NCI-H1930 (cell line): ENCODE results near the gene MED12L.
A peak's percentile ranks its signal among the peaks of the same experiment; 100 is the strongest.
"Not testable (repeated sequence)": the region's sequence is repeated elsewhere in the genome, so short reads cannot be mapped to it uniquely, and the experiment has no call there.

Experiments used
- DNase-seq, 2 experiments: peaks; one replicate each; lab custom pipeline; 2025; lab: John Stamatoyannopoulos, UW

The MED12L gene

DNA sequence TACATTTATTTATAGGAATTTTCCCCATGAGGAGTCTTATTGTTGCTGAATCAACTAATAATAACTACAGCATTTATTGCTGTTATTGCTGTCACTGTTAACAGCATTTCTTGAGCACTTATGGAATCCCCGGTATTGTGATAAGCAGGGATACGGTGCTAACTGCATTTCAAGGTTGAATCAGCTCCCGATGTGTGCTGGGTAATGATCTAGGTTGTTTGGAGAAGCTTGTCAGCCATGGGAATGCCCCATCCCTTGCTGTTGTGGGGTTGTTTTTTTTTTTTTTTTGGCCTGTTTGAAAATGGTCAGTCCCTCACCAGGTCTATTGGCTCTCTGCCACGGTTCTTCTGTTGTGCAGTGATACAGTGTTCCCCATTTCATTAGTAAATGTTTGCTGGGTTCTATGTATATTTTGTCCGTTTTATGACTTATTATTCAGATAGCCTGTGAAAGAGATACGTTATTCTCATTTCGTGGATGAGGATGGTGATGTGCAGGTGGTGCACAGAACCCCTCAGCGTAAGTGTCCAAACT is 48.5 kb downstream of the MED12L start:
- no peak for DNase-seq

- no peak for DNase-seq
These were observed 50.3 kb downstream of the MED12L start for GRCh38 chr3:151135541-151136337.

DNA sequence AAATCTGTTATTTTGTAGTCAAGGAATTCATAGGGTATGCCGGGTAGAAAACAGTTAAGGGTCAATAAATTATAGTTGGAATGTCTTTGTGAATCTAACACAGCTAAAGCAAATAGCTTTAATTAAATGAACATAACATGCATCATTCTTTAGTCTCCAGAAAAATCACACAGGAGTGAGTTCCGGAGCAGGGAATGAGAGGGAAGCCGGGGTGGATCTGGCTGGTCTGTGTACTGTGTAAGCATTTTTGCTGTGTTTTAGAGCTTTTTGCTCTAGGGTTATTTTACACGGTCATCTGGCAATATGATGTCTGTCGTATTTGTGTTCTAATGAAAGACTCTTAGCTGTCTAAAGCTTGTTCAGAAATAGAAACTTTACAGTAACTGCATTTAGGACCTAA is 57.5 kb downstream of the MED12L start:
- DNase-seq, result no peak

- no peak for DNase-seq
These were observed 58.6 kb downstream of the MED12L start for GRCh38 chr3:151144016-151144415.

DNA sequence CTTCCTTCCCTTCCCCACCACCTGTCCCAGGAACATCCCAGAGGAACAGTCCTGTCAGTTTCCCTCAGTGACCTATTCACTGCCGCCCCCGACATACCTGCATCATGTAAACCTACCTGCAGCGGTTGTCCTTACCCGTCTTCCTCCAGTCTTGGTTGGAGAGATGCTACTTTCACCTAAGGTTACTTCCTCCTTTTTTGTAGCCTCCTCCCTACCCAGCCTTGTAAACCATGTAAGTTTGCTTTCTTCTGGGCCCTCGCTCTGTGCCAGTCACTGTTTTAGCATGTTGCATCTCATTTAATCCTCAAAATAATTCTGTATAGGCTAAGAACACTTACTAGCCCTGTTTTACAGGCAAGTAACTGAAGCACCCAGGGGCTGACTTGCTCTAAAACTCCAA is 59.3 kb downstream of the MED12L start:
- DNase-seq, result no peak

DNA sequence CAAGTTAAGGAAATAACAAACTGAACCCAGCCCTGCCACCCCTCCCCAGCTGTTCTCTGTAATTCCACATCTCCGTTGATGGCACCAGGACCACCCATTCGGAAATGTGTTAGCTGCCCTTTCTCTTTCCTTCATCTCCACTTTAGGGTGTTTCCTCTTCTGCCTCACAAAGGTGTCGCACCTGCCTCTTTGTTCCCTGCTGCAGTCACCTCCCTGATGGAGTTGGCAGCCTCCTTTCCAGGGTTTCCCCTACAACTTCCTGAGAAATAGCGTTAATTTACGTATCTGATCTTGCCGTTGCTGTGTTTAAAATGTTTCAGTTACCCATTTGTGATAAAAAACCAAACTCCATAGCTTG is 60.2 kb downstream of the MED12L start:
- DNase-seq, result no peak

DNA sequence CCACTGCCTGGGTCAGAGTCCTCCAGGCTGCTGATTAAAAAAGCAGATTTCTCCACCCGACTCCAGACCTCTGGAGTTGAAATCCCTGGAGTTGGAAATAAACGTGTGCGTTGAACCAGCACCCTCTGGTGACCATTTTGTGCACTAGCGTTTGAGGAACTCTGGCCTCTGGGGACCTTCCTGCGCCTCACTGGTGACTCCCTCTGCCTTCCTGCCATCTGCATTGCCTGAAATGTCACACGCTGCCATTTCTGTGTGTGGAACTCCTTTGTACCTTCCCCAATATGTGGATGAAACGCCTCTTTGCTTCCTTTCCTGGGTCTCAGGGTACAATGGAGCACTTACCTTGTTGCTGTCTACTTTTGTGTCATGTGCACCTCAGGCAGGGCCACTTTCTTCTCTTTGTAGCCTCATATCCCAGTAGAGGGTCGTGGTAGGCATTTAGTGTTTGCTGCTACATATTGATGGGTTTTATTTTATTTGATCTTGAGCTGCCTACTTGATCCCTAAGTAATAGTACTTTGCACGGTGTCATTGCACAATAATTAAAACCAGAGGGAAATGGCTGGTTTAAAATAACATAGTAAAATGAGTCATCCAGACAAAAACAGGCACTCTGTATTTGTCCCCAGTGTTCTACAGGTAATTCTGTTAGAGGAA is 60.7 kb downstream of the MED12L start:
- DNase-seq, result peak; percentile 51 to 58

- no peak for DNase-seq
These were observed 61.2 kb downstream of the MED12L start for GRCh38 chr3:151146731-151147091.

DNA sequence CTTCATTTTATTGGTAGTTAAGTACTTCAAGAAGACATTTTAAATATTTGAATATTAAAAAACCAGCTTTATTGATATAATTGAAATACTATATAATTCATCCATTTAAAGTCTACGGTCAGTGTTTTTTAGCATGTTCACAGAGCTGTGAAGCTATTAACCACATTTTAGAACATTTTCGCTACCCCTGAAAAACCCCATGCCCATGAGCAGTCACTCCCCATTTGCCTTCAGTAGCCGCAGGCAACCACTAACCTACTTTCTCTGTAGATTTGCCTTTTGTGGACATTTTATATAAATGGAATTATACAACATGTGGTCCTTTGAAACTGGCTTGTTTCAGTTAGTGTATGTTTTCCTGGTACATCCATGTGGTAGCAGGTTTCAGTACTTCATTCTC is 61.8 kb downstream of the MED12L start:
- no peak for DNase-seq

DNA sequence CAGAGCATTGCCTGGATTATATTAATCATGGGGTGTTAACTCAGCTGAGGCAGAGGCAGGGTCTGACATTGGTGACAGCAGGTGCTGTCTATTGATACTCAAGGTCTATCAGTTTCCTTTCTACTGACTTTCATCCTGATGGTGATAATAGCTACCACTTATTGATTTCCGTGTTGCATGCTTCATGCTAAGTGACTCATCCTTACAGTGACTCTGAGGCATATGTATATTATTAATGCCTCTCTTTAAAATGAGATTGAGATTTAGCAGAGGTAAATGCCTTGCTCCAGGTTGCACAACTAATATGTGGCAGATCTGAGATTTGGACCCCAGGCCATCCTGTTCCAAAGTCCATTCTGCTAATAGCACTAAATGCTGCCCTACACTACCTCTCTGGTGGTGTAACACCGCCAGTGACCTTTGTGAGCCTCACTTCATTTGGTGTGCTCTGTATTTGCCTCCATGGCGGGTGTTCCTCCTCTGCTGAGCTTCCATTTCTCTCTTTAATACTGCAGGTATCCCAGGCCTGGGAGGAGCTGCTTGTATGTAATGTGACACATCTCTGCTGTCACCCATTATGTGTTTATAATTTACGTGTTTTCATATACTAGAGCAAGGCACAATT is 67.1 kb downstream of the MED12L start:
- no peak for DNase-seq

DNA sequence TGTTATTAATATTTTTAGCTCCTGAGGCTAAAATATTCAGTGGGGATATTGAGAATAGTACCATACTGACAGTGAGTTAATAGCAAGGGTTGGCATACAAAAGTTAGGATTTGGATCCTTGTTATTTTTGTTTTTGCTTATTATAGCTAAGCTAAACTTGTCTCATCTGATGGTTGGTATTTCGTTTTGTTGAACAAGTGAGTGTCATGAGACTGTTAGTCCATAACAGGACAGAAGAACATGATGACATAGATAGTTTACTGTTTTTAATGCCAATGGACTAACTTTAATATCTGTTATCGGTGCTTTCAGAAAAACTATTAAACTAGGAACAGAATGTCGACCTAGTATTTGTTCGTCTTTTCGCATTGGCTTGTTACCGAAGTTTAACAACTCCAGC is 69.1 kb downstream of the MED12L start:
- DNase-seq, result no peak

- no peak for DNase-seq
These were observed 70.1 kb downstream of the MED12L start for GRCh38 chr3:151155409-151156128.

GRCh38 chr3:151156618-151157216 is 71.3 kb downstream of the MED12L start:
- DNase-seq, result peak in 1 of 2 experiments; percentile 8

GRCh38 chr3:151159806-151160205 is 74.3 kb downstream of the MED12L start:
- no peak for DNase-seq

DNA sequence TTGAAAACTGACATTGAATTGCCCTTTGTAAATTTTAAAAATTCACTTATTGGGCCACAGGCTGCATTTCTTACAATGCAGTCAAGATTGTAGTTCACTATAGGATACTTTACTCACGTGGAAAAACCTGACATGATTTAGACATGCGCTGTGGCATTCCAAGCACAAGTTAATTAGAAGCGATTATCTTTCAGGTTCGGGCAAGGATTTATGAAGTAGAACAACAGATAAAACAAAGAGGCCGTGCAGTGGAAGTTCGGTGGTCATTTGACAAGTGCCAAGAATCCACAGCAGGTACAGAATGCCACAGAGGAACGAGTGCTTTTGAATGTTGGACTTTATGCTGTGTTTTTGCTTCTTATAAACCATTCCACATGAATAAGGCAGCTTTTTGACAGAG is 79.8 kb downstream of the MED12L start:
- DNase-seq, result no peak

DNA sequence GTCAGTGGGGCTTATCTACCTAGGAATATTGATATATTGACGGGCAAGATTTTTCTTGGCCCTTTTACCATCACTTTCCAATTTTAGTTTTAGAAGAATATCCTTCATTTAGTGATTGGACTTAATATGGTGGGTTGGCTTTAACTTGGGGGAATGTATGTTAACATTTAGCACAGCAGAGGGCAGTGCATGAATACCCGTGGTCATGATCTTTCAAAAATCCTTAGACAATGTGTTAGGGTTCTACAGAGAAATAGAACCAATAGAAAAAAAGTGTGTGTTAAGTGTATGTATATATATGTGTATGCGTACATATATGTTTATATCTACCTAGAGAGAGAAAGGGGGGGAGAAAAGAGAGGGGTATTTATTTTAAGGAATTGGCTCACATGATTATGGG is 80.7 kb downstream of the MED12L start:
- DNase-seq, result no peak

- DNase-seq, result peak; percentile 23 to 40
These were observed 83.0 kb downstream of the MED12L start for GRCh38 chr3:151168269-151169094.

GRCh38 chr3:151169262-151169947 is 83.9 kb downstream of the MED12L start:
- no peak for DNase-seq

DNA sequence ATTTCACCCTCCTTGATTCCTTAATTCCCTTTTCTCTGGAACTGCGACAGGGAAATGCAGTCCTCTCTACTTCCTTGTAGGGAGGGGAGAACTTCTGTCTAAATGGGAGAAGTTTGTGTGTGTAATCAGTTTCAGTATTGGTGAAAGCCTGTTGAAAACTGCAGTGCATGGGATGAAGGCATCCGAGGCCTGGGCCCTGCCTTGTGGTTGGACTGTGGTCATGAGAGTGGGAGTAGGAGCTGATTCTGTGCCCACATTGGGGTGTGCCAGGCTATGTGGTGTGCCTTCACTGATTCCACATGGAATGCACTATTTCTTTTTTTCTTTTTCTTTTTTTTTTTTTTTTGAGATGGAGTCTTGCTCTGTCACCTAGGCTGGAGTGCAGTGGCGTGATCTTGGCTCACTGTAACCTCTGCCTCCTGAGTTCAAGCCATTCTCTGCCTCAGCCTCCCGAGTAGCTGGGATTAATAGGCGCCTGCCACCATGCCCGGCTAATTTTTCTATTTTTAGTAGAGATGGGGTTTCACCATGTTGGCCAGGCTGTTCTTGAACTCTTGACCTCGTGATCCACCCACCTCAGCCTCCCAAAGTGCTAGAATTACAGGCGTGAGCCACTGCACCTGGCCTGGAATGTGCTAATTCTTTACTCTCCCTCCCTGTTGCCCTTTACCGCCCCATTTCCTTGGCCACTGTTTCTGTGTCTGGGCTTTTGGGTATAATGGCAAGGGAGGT is 84.7 kb downstream of the MED12L start:
- DNase-seq, result not testable (repeated sequence)
